H1 (cell line): ENCODE data around the gene ACTR1A. TPM values are rescaled to one million over a fixed set of nuclear protein-coding genes. Genes with fewer than 3 reads are reported as not detected.

Experiments used
- EP300 ChIP-seq, 2 experiments: IDR thresholded peaks; 1 replicate in 1 of 2; 2 replicates in 1 of 2; pipeline ENCODE4 v1.6.1; 2011 to 2012; ENCODE audit warnings: low read depth in 2 of 2, low read length in 2 of 2, mild to moderate bottlenecking in 2 of 2, borderline replicate concordance in 1 of 2, inconsistent platforms in 1 of 2, moderate library complexity in 1 of 2
- JUND ChIP-seq: IDR thresholded peaks from 2 replicates; pipeline ENCODE4 v1.6.1; 2011; ENCODE audit warnings: mild to moderate bottlenecking, improper control_type of control experiment, low read length
- POLR2AphosphoS5 ChIP-seq: IDR thresholded peaks from 2 replicates; pipeline ENCODE4 v1.6.1; 2011; ENCODE audit warnings: low read depth, low read length
- TAF1 ChIP-seq: IDR thresholded peaks from 2 replicates; pipeline ENCODE4 v1.6.1; 2011; ENCODE audit warnings: mild to moderate bottlenecking, low read depth, low read length
- polyA plus RNA-seq, 7 experiments: library from polyadenylated mRNA; depleted of rRNA in 3 of 7; stranded (reverse) in 5 of 7; unstranded in 2 of 7; fragments of >200 nt in 5 of 7; fragments of 200-250 nt in 2 of 7; gene quantifications; 1 replicate in 5 of 7; 2 replicates in 1 of 7; 4 replicates in 1 of 7; pipeline versions ENCODE4 v1.2.1 to v1.2.3, GENCODE V29; 2011 to 2013; ENCODE audit warnings: missing spikeins in 2 of 7, mixed read lengths in 2 of 7
- total RNA-seq: library from RNA; stranded (reverse); fragmentation: NEBNext Ultra II Directional; extraction: Animal tissue kit (Norgen Biotek cat#: 25700); gene quantifications from 2 replicates; pipeline ENCODE4 v1.2.1, GENCODE V29; 2021

ACTR1A gene
- total and polyA plus RNA-seq, 2 of the 8 experiments (the other 6 are each of a cell fraction or from before 2014, with no cell fraction given) = 78.6 to 86.3 TPM

GRCh38 chr10:102473445-102474331 lies 28.8 kb downstream of the ACTR1A start (continued):
- TF ChIP-seq TAF1 (no peak), POLR2AphosphoS5 (no peak), JUND (no peak), EP300 (IDR thresholded peaks at IDR 0.05; ENCODE audit: borderline replicate concordance in 1 of 2, low read depth in 2 of 2, low read length in 2 of 2) (no peak)
